Measurements from ENCODE around the gene SIX5. TPM values are rescaled to one million over a fixed set of nuclear protein-coding genes. Genes with fewer than 3 reads are reported as not detected.
A peak's percentile ranks its signal among the peaks of the same experiment; 100 is the strongest.

Gene SIX5
- total RNA-seq, 1 experiment from 2014 or later: 23.6 TPM

DNA sequence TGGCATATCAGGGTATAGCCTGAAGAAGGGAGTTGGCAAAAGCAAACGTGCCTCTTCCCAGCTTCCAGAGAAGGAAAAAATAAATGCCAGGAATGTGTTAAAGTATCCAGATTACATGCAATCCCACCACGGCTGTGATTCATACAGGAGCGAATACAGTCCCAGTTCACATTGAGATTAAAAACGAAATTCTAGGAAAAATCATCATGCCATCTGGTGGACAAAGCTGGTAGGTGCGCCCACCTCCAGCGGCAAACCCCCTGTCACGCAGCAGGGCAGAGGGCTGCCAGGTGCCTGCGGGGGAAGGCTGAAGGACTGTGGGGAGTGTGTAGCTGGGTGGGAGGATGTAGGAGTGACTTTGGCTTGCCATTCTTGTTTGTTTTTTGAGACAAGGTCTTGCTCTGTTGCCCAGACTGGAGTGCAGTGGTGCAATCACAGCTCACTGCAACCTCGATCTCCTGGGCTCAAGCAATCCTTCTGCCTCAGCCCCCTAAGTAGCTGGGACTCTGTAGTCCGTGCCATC, 30.0 kb upstream of the SIX5 start:
- ChIA-PET POLR2A (ENCODE audit: low non-redundant PET) (interaction anchor here (0.7 kb wide), 2 partner anchors 12 to 122 kb away, joined by 4 to 5 read pairs; no protein-coding TSS in a partner anchor), CTCF (interaction anchor here (0.6 to 1.8 kb wide), 4 partner anchors 11 to 242 kb away, joined by 3 to 17 read pairs (median 8); partner anchors contain the start of gene SIX5)
- H3K36me3 ChIP-seq (ENCODE audit: insufficient read depth, low read length, poor library complexity, severe bottlenecking): no peaks in the 10 kb centered on the region
- H3K27me3 ChIP-seq (replicated peaks; ENCODE audit: insufficient read depth, low read depth, low read length, poor library complexity): no peaks in the 10 kb centered on the region
- no peak overlapping the region for H3K27ac ChIP-seq (ENCODE audit: low read depth, low read length, poor library complexity, severe bottlenecking)
- DNase-seq (ENCODE audit: low spot score): peak; percentile 75
- no TSS peak for BruUV-seq (replicated peaks)
- no peak overlapping the region for H3K4me3 ChIP-seq (ENCODE audit: low read depth, low read length, poor library complexity, severe bottlenecking)
- no peaks in the 10 kb centered on the region for H3K9me3 ChIP-seq (ENCODE audit: low read depth, low read length, poor library complexity, severe bottlenecking)
- intact Hi-C loops (cut with micrococcal nuclease; ENCODE audit: unreplicated experiment): no loop called here
- H3K4me1 ChIP-seq (ENCODE audit: insufficient read depth, low read length, poor library complexity, severe bottlenecking): peaks cover 4% of the 10 kb centered on the region
- TF ChIP-seq, protein P1, sequence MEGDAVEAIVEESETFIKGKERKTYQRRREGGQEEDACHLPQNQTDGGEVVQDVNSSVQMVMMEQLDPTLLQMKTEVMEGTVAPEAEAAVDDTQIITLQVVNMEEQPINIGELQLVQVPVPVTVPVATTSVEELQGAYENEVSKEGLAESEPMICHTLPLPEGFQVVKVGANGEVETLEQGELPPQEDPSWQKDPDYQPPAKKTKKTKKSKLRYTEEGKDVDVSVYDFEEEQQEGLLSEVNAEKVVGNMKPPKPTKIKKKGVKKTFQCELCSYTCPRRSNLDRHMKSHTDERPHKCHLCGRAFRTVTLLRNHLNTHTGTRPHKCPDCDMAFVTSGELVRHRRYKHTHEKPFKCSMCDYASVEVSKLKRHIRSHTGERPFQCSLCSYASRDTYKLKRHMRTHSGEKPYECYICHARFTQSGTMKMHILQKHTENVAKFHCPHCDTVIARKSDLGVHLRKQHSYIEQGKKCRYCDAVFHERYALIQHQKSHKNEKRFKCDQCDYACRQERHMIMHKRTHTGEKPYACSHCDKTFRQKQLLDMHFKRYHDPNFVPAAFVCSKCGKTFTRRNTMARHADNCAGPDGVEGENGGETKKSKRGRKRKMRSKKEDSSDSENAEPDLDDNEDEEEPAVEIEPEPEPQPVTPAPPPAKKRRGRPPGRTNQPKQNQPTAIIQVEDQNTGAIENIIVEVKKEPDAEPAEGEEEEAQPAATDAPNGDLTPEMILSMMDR (conservative IDR thresholded peaks at IDR 0.05; ENCODE audit: low read depth, low read length): peak; percentile 83
- no peak for TF ChIP-seq EZH2 (IDR thresholded peaks at IDR 0.05; ENCODE audit: borderline replicate concordance, low read depth, low read length, poor library complexity, severe bottlenecking)

GRCh38 chr19:45794627-45795026, 25.6 kb upstream of the SIX5 start:
- BruUV-seq (replicated peaks): no TSS peak
- ChIA-PET POLR2A (ENCODE audit: low non-redundant PET) (no interaction called here), CTCF (no interaction called here)
- no peak overlapping the region for H3K4me3 ChIP-seq (ENCODE audit: low read depth, low read length, poor library complexity, severe bottlenecking)
- H3K9me3 ChIP-seq (ENCODE audit: low read depth, low read length, poor library complexity, severe bottlenecking): no peaks in the 10 kb centered on the region
- peaks cover 10% of the 10 kb centered on the region for H3K36me3 ChIP-seq (ENCODE audit: insufficient read depth, low read length, poor library complexity, severe bottlenecking)
- intact Hi-C loops (cut with micrococcal nuclease; ENCODE audit: unreplicated experiment): no loop called here
- no peak overlapping the region for H3K27ac ChIP-seq (ENCODE audit: low read depth, low read length, poor library complexity, severe bottlenecking)
- DNase-seq (ENCODE audit: low spot score): no peak
- peaks cover 6% of the 10 kb centered on the region for H3K4me1 ChIP-seq (ENCODE audit: insufficient read depth, low read length, poor library complexity, severe bottlenecking)
- H3K27me3 ChIP-seq (replicated peaks; ENCODE audit: insufficient read depth, low read depth, low read length, poor library complexity): no peaks in the 10 kb centered on the region
- no peak for TF ChIP-seq EZH2 (IDR thresholded peaks at IDR 0.05; ENCODE audit: borderline replicate concordance, low read depth, low read length, poor library complexity, severe bottlenecking)
- TF ChIP-seq, protein P1 (conservative IDR thresholded peaks at IDR 0.05; ENCODE audit: low read depth, low read length): no peak

GRCh38 chr19:45793876-45794275, 24.8 kb upstream of the SIX5 start:
- H3K4me1 ChIP-seq (ENCODE audit: insufficient read depth, low read length, poor library complexity, severe bottlenecking): peaks cover 6% of the 10 kb centered on the region
- POLR2A ChIA-PET (ENCODE audit: low non-redundant PET): no interaction called here
- no peaks in the 10 kb centered on the region for H3K27me3 ChIP-seq (replicated peaks; ENCODE audit: insufficient read depth, low read depth, low read length, poor library complexity)
- peaks cover 18% of the 10 kb centered on the region for H3K36me3 ChIP-seq (ENCODE audit: insufficient read depth, low read length, poor library complexity, severe bottlenecking)
- H3K27ac ChIP-seq (ENCODE audit: low read depth, low read length, poor library complexity, severe bottlenecking): peak overlapping the region; percentile 1
- no peak overlapping the region for H3K4me3 ChIP-seq (ENCODE audit: low read depth, low read length, poor library complexity, severe bottlenecking)
- intact Hi-C loops (cut with micrococcal nuclease; ENCODE audit: unreplicated experiment): no loop called here
- BruUV-seq (replicated peaks): no TSS peak
- TF ChIP-seq, protein P1 (conservative IDR thresholded peaks at IDR 0.05; ENCODE audit: low read depth, low read length): no peak
- no peak for TF ChIP-seq EZH2 (IDR thresholded peaks at IDR 0.05; ENCODE audit: borderline replicate concordance, low read depth, low read length, poor library complexity, severe bottlenecking)
- CTCF ChIA-PET: interaction anchor here (1.4 kb wide), 1 partner anchor 23 kb away, joined by 17 read pairs; no protein-coding TSS in a partner anchor
- H3K9me3 ChIP-seq (ENCODE audit: low read depth, low read length, poor library complexity, severe bottlenecking): no peaks in the 10 kb centered on the region
- DNase-seq (ENCODE audit: low spot score): no peak

Measured in A673 (cell line).